PC-3 (cell line): ENCODE data around the gene TAF9.

Experiments
- EZH2 ChIP-seq: fragments of 300-600 bp; sonication (generic); IDR thresholded peaks from one replicate; pipeline ENCODE4 v1.6.1; 2017; ENCODE audit warnings: antibody characterized with exemption, mild to moderate bottlenecking, low read length; ENCODE audit not compliant: unreplicated experiment
- TF ChIP-seq, protein P1 (sequence below): fragments of 300-600 bp; sonication (generic); conservative IDR thresholded peaks from 2 replicates; pipeline ENCODE4 v1.5.1; 2017; ENCODE audit warnings: antibody characterized with exemption, low read depth, mild to moderate bottlenecking, low read length

GRCh38 chr5:69331528-69332445 is 37.5 kb downstream of the TAF9 start:
- TF ChIP-seq, protein P1, sequence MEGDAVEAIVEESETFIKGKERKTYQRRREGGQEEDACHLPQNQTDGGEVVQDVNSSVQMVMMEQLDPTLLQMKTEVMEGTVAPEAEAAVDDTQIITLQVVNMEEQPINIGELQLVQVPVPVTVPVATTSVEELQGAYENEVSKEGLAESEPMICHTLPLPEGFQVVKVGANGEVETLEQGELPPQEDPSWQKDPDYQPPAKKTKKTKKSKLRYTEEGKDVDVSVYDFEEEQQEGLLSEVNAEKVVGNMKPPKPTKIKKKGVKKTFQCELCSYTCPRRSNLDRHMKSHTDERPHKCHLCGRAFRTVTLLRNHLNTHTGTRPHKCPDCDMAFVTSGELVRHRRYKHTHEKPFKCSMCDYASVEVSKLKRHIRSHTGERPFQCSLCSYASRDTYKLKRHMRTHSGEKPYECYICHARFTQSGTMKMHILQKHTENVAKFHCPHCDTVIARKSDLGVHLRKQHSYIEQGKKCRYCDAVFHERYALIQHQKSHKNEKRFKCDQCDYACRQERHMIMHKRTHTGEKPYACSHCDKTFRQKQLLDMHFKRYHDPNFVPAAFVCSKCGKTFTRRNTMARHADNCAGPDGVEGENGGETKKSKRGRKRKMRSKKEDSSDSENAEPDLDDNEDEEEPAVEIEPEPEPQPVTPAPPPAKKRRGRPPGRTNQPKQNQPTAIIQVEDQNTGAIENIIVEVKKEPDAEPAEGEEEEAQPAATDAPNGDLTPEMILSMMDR = no peak
- no peak for TF ChIP-seq EZH2
